GM13976 (cell line): ENCODE results near the gene HMG20B.

Experiments
- DNase-seq: peaks from one replicate; pipeline ENCODE4 v3.0.0; 2012; ENCODE audit warnings: low spot score
- in situ Hi-C: fragments of 300-500 bp; cut with MboI; formaldehyde crosslinking; loops from one replicate; pipeline ENCODE4 v1.12.0; 2022; ENCODE audit warnings: low sequenced_read_pairs, mixed read lengths, inconsistent platforms; ENCODE audit not compliant: unreplicated experiment
- TF ChIP-seq, protein P1 (sequence below): IDR thresholded peaks from 2 replicates; pipeline ENCODE4 v1.5.1; 2012; ENCODE audit warnings: borderline replicate concordance, mild to moderate bottlenecking; ENCODE audit not compliant: insufficient read depth; ENCODE audit errors: extremely low read depth, missing control alignments, control extremely low read depth

Gene HMG20B

DNA sequence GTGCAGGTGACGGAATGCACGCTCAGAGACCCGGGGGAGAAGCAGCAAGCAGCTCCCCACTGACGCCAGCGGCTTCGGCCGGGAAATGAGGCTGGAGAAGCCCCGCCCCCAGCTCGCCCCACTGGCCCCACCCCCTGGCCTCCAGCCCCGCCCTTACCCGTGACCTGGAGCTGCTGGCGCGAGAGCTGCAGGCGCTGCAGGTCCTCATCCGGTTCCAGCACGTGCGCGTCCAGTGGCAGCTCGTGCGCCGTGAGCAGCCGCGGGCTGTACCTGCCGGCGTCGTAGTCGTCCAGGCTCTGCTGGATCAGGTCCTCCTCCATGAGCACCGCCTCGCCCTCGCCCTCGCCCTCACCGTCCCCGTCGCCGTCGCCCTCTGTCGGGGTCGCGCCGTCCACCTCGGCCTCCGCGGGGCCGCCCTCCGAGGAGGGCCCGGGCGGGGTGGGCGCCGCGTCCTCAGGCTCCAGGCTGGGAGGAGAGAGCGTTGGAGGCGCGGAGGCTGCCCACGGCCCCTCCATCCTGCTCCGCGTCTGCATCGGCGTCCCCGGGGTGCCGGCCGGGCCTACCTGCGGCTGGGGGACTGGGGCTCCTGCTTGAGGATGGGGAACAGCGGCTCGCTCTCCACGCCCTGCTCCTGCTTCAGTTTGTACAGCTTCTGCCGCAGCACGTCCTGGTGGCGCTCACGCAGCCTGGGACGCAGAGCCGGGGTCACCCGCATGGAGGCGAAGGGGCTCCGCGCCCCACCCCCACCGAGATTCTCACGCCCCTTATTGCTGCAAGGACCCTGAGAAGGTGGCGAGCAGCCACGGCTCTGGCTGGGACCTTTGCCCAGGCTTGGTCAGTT is 40.4 kb downstream of the HMG20B start:
- in situ Hi-C loops, result no loop called here
- DNase-seq, result no peak
- TF ChIP-seq, protein P1, sequence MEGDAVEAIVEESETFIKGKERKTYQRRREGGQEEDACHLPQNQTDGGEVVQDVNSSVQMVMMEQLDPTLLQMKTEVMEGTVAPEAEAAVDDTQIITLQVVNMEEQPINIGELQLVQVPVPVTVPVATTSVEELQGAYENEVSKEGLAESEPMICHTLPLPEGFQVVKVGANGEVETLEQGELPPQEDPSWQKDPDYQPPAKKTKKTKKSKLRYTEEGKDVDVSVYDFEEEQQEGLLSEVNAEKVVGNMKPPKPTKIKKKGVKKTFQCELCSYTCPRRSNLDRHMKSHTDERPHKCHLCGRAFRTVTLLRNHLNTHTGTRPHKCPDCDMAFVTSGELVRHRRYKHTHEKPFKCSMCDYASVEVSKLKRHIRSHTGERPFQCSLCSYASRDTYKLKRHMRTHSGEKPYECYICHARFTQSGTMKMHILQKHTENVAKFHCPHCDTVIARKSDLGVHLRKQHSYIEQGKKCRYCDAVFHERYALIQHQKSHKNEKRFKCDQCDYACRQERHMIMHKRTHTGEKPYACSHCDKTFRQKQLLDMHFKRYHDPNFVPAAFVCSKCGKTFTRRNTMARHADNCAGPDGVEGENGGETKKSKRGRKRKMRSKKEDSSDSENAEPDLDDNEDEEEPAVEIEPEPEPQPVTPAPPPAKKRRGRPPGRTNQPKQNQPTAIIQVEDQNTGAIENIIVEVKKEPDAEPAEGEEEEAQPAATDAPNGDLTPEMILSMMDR, result no peak

DNA sequence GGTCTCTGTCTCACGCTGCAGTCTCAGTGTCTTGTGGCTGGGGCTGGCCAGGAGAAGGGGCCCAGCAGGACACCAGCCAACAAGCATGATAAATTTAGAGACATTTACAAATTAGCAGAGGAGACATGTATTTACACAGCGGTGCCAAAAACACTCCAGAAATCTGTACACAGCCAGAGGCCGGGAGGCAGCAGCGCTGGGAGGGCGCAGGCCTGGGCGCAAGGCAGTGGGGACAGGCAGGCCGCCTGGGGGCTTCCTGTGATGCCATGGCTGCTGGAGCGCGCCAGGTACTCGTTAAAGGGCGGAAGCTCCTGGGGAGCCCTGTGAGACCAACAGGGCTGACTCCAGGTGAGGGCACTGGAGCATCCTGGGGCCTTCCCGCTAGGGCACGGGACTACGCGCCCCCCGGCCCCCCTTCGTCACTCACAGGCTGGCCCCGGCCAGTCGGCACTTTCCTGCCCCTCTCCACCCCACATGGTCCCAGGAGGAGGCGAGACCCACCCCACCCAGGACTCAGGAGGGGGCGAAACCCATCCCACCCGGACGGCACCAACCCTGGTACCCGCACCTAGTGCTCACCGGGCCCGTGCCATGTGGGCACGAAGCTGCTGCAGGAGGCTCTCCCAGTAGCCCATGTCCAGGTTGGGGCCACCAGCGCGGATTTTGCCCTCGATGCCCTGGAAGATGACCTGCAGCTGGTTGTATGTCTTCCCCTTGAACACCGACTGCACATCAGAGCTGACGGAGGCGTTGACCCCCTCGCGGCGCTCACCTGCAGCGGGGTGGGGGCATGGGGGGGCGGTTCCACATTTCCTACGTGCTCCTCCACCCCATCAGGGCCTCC is 41.3 kb downstream of the HMG20B start:
- in situ Hi-C loops, result no loop called here
- DNase-seq, result no peak
- TF ChIP-seq, protein P1, result no peak

DNA sequence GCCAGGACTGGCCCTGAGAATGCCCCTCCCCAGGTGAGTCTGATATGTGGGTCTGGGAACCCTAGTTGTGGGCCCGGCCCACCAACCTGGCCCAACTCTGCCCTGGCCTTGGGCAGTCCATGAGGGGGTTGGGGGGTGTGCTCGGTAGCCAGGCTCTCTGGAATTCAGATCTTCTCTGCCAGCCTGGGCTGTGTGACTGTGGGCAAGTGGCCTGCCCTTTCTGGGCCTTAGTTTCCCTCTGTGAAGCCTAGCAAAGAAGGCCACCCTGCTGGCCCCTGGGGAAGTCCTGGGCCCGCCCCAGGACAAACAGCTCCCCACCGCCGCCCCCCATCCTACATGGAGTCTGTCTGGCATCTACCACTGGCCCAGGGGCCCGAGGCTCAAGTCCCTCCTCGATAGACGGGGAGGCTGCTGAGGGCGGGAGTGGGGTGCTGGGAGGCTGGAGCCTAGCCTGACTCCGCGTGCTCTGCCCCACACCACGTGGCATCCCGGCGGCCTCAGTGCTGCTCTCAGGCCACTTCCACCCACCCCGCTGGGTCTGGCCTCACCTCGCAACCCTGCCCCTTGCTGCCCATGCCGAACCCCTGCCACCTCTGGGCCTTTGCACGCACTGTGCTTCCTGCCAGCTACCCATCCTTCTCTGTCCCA is 42.2 kb downstream of the HMG20B start:
- in situ Hi-C loops, result no loop called here
- TF ChIP-seq, protein P1, result no peak
- DNase-seq, result no peak

DNA sequence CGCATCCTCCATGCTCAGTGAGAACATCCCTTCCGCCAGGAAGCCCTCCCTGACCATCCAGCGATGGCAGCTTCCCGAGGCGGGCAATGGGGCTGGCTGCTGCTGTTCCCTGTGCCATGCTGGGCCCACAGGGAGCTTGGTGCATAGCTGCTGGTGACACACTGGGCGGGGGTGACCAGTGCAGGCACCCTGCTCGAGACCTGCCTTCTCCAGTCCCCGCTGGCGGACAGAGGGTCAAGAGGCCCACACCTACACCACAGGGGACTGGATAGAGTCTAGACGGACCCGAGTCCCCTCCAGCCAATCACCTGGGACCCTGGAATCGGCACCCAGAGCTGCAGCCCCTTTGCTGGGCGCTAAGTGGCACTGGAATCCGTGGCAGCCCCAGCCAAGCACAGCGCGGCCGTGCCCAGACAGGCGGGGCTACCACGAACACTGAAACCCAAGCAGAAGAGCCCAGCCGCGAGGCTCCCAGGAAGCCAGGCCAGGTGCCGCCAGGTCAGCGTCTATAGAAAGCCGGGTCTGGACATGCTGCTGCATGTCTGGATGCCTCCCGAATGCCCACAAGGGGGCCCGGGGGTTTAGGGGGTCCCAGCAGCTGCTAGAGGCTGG is 42.9 kb downstream of the HMG20B start:
- in situ Hi-C loops, result no loop called here
- TF ChIP-seq, protein P1, result no peak
- DNase-seq, result no peak

DNA sequence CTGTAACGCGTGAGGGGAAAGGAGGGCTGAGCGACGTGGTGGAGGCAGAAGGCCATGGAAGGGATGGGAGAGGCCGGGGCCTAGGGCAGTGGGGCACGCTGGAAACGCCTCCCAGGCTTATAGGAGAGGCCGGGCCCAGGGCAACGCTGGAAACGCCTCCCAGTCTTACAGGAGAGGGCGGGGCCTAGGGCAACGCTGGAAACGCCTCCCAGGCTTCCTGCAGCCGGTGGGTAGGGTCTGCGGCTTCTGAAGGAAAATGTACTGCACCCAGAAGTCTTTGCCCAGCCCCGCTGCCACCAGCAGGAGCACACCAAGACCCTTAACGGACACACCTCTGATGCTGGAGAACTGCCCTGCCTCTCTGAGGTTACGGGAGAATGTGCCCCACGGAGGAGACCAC is 44.7 kb downstream of the HMG20B start:
- in situ Hi-C loops, result no loop called here

More for the DNA sequence above, 44.7 kb downstream of the HMG20B start:
- TF ChIP-seq, protein P1, result no peak
- no peak for DNase-seq
